HG03378 (cell line): Measurements from ENCODE around the gene COL12A1.

Experiments
- ATAC-seq: cut with Tn5 transposase; IDR thresholded peaks from one replicate; pipeline ENCODE4 v1.9.1; 2021; ENCODE audit warnings: mild to moderate bottlenecking, moderate library complexity; ENCODE audit not compliant: unreplicated experiment

COL12A1 gene

DNA sequence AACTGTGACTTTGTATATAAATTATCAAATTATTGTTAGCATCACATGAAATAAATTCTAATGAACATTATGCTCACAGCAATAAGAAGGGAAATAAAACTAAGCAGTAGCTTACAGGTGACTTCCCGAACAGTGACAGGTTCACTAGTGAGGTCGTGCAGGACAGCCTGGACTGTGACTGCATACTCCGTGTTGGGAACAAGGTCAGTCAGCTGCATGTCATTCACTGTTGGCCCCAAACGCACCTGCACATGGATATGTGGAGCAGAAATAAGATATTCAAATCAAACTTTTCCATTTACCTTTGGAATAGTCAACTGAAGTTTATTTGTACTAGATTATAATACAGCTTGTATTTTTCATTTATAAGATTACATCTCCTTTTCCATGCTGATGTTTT, 60.6 kb downstream of the COL12A1 start:
- no peak for ATAC-seq

DNA sequence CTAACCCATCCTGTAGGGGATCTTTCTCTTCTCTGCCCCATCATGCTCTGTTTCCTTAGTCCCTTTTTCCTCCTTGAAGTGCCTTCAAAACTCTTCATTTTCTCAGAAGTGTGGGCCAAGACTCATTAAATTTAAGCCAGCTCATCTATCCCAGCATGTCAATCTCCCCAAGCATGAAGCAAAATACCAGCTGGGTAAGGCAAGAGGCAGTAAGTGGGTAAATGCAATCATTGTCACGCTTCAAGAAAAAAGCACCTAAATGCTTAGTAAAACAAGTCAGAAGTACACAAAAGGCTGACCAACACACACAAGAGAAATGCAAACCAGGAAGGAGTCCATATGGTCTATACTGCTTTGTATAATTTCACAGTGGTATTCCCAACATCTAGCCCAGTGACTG, 61.5 kb downstream of the COL12A1 start:
- no peak for ATAC-seq

DNA sequence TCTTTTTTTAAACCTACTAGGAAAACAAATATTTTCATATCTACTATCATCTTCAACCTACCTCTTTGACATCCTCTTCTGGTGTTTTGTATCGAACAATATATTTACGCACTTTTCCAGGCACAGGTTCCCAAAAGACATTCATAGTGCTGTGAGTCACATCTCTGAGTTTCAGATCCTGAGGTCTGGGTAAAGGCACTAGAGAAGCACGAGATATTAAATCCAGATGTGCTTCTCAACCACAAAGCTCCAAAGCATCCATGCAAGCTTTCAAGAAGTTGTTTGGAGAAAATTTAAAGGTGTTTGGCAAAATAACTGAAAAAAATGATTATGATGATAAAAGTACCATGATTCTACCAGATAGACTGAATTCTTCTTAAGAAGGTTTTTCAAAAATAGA, 62.7 kb downstream of the COL12A1 start:
- ATAC-seq: no peak

DNA sequence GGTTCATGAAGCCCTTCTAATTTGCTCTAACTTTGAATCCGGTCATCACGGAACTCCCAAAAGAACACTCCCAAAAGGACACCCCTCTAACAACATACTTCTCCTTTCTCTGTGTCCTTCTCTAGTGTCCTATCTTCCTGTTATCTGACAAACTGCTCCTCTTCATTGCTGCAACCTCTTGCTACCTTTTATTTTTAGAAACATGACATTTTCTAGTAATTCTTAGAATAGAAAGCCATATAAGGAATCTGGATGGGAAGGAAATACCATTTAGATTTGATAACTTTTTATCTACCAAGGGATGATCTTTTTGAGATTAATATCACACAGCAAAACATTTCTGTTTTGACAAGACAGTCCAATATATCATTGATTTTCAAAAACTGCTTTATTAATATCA, 63.1 kb downstream of the COL12A1 start:
- ATAC-seq: no peak

DNA sequence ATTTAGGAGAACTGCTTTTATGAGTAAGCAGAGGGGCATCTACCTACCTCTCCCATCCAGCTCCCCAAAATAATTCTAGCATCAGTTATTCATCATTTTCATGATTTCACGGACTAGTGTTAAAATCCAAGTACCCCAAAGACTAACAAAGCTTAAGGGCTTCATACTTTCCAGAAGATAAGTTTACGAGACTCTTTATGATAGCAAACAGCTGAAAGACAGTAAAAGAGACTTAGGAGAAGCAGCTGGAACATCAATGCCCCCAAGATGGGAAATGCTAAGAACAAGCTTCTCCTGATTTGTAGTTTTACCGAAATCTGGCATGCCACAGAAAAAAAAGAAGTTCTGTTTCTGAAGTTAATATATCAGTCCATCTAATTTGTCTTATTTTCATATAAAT, 70.0 kb downstream of the COL12A1 start:
- ATAC-seq: no peak

DNA sequence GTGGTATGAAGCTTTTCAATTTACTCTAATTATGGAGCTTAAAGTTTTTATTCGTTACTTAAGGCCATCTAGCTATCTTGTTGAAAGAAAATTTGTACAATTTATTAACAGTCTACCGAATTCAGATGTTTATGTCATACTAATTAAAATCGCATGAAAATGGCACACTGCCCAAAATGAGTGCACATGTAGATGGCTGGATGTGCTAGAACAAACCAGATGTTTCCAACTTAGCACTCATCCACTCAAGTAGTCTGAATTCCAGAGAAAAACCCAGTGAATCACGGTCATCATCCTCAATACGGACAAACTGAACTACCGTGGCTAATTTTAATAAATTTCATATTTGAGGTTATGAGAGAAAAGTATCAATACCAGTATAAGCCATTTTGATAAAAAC, 70.4 kb downstream of the COL12A1 start:
- no peak for ATAC-seq

DNA sequence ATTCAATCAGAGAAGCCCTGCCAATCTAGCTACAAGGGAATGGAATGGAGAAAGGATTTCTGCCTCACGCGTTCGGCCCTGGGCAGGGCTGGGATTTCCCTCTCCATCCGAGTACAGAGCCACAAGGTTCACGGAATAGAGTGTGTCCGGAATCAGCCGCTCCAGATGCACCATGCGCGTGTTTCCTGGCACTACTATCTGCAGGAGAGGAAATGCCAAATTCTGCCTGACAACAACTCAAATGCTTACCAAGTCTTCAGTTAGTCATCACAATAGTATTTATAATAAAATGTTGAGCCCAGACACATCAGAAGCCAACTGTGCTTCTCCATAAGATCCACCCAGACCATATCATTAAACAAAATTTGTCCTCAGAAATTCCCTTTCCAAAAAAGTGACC, 75.1 kb downstream of the COL12A1 start:
- no peak for ATAC-seq

DNA sequence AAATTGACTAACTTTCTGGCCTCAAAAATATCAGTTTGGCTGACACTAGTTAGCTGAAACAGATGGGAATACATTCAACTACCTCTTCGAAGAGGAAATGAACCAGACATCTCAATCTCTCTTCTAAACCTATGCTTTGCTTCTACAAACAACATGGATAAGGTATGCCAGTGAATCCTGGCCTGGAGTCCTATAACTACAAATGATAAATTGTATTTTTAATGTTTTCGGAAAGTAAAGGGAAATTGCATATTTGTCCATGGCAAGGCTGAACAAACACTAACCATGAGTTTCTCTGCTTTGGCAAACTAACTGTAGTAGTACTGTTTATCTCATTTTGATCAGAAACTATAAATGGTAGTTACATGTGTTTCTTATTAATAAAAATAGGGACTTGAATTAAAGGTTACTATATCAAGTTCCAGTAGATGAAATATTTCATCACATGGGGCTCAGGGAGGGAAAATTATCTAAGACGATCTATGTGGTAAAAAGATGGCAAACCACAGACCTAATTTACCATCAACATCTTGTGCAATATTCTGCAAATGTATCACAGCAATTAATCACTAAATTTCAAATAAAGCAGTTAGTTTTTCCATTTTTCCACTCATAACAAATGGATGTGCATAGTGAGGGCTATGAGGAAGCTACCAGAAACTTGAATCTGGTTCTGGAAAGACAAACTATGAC, 76.8 kb downstream of the COL12A1 start:
- no peak for ATAC-seq

DNA sequence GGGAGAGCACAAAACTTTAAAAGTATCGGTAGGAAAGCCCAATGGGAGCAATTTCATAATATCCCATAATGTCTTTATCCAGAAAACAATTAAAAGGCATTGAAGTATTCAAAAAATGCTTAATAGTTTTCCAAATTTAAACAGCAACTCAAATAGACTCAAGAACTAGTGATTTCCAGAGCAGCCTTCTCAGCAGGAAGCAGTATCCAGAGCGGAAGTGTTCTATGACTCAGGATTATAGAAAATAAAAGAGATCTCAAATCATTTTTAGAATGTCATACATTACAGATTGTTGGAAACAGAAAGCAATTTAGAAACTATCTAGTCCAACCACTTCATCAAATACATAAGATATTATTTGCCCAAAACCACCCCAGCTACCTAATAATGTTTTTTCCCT, 79.3 kb downstream of the COL12A1 start:
- no peak for ATAC-seq

DNA sequence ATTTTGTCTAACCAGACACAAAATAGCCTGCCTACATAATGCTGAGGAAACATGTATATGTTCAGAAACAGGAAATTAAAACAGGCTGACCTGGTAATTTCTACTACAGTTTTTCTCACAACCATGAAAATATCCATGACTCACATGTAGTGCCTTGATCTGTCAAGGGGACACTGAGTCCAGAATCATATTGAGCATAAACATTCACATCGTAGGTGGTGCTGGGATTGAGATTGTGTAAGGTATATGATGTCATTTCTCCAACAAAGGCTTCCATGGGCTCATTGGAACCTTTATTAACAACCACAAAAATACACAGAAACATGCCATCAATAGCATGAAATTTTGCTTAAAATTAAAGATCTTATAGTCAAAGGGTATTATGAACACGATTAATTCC, 80.9 kb downstream of the COL12A1 start:
- ATAC-seq: no peak

DNA sequence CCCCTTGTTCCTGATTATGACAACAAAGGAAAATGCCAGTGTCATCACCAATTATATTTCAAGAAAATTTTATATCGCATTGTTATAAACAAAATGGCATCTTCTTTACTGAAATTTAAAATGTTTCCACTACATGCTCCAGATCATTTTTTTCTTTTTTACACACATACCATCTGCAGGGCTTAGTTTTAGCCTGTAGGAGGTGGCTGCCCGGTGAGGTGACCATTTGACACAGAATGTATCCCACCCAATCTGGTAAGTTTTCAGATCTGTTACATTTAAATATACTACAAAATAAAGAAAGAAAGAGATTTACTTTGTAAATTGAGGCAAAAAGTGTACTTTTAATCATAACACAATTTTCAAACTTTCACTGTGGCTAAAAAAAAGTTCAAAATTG, 81.8 kb downstream of the COL12A1 start:
- no peak for ATAC-seq

DNA sequence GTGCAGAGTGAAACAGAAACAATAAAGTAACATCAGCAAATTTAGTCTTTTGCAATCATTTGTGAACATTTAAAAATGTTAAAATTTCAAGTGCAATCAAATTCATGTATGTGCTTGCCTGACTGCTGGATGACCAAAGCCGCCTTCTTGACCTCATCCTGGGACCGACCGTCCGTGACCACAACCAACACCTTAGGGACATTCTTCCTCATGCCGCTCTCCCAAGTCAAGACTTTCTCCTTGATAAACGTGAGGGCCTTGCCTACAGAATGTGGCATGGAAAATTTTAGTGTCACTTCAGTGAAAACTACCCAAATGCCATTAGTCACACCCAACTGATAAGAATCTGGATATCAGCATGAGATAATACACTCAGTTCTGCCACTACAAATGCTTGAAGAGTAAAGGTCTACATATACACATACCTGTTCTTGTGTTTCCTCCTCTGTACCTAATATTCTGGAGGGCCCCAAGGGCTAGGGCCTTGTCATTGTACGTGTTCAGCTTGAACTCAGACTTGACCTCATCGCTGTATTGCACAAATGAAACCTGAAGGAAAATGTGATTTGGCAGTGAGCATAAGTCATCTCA, 86.8 kb downstream of the COL12A1 start:
- no peak for ATAC-seq

DNA sequence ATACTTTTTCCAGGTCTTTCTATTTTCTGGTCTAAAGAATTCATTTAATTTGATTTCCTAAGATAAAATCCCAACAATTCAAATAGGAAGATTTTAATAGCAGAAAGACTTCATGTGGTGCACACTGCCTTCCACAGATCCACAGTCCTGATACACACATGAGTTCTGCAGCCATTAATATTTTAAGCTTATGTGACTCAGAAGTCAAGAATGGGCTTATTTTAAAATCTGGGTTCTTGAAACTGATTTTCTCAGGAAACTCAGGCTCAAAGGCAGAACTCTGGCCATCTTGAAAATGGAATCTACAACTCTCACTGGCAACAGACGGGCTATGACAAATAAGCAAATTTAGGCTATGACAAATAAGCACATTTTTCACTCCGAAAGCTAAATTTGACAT, 88.2 kb downstream of the COL12A1 start:
- no peak for ATAC-seq

DNA sequence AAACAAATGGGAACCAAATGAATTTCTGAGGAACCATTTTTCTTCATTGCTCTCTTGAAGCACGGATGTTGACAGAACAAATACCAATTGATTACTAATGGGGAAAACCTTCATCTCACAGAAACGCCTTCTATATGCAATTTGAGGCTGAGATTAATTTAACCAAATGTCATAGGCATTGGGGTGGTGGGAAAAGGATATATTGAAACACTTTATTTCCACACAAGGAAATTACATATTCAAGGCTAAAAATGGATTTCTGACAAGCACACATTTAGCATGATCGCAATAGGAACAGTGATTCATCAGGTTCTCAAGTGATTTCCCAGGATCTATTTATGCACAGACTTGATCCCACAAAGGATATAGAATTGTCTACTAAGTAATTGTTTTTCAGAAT, 88.9 kb downstream of the COL12A1 start:
- no peak for ATAC-seq

DNA sequence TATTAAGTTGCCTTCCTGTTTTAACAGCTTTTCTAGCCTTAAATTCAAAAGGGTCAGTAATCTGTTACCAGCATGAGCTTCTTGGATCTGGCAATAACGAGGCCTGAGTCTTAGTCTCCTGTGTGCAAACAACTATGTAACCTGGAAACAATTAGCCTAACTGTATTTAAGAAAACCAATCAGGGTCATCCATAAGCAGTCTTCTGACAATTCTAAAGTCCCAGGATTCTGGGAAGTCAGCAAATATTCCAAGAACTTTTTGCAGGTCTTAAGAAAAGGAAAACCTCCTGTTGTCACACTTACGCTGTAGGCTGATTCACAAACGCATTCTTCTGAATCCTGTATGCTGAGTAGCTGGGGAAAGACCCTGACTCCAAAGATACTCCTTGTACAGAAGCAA, 90.4 kb downstream of the COL12A1 start:
- no peak for ATAC-seq

DNA sequence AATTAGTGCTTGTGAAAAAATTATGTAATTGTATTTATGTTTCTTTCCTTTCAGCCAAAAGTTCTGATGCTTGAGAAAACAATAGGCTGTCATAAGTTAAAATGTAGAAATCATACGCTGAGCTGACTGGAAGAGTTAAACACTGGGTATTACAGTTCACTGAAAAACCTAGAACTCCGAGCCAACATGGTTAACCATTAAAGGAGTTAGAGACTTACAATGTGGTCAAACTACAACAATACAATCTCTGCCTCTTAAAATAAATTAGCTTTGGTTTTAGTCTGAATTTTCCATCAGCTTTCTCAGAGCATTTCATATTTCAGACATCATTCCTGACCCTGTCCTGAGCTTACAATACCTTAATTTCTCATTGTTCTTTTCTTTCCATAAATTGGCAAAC, 91.0 kb downstream of the COL12A1 start:
- no peak for ATAC-seq

DNA sequence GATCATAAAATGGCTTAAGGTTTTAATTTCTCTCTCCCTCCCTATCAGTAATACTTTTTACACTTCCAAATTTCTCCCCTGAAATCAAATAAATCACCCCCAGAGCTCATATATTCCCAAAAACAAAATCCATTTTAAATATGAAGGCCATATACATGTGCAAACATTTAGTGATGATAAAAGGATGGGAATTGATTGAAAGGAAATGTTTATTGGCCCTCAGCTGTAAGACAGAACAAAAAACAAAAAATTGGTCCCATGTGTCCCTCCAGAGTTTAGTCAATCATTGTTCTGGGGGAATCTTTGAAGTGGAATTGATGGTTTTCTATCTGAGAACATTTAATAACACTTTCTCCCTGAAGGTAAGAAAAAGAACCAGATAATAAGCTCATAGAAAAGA, 91.7 kb downstream of the COL12A1 start:
- ATAC-seq: no peak

DNA sequence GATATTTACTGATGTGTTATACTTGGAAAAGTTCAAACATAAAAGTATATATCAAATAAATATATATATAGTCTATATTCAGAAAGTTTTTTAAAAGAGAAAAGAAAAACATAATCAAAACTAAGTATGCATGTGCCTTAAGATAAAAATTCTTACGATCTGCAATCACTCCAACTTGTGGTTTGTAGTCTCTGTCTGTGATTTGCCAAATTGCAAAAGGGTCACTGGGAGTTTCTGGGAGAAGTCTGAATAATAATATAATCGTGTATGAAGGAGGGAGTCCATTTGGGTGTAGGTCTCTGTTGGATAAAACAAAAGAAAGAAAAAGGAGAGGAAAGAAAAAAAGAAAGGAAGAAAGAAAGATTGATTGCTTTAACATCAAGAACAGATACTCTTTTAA, 92.4 kb downstream of the COL12A1 start:
- no peak for ATAC-seq

DNA sequence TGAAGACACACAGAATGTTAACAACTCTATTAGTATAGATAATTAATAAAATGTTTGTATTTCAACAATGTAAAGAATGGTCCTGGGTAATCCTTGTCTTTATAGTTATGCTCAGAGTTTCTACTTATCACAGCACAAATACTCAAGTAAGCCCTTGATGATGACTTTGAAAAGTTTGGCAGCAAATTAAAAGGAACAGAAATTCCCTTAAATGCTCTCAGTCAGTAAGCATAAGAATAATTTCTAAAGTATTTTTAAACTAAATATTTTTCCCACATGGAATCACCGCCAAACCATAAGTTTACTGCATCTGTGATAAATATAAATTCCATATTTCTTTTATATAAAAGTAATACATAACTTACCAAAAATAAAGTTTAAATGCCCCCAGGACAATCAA, 96.1 kb downstream of the COL12A1 start:
- ATAC-seq: no peak

DNA sequence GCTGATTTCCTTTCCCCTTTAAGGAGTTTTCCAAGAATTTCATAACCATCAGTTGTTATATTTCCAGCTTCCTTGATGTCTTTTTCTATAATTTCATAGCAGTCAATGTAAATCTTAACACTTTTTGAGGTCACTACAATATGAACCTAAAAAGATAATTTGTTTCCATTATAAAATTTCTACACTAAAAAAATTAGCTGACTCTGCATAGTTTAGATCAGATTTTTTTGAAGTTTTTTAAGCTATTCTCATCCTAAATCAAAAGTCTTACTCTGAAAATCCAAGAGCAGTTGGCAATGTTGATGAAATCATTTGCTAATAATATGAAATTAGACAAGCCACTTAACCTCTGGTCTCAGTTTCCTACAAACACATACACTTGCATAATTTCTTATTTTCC, 96.8 kb downstream of the COL12A1 start:
- ATAC-seq: no peak

DNA sequence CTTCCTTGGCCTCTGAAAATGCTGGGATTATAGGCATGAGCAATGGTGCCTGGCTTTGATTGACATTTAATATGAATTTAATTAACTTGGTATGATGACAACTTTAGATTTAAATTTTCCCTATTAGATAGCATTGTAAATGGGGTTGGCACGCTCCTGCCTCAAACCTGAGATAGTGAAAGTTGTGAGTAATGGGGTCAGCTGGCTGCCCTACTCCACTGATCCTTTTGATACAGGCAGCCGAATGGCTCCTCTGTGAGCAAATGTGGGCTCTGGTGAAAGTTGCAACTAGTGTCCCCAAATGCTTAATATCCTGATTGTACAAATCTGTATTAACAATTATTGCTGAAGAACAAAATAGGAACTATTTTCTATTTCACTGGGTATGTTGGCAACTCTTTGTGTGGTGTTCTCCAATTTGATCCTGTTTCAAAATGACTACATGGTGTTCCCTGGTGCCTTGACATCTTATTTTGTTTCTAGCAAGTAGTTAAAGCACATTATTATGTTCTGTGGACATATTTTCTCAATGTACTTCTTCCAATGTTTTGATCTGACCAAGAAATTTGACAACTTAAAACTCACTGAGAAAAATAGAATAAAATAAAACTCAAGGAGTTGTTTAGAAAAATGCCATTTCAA, 97.4 kb downstream of the COL12A1 start:
- no peak for ATAC-seq

DNA sequence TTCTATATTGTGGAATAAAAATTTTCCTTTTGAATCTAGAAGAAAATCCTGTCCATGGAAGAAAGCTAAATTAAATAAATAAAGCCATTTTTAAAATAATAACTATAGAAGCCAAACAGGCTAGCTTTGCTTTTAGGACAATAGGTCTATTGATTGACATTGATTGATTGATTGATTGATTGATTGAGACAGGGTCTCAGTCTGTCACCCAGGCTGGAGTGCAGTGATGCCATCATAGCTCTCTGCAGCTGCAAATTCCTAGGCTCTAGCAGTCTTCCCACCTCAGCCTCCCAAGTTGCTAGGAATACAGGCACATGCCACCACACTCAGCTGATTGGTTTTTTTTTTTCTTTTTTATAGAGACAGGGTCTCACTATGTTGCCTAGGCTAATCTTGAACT, 97.9 kb downstream of the COL12A1 start:
- ATAC-seq: no peak

DNA sequence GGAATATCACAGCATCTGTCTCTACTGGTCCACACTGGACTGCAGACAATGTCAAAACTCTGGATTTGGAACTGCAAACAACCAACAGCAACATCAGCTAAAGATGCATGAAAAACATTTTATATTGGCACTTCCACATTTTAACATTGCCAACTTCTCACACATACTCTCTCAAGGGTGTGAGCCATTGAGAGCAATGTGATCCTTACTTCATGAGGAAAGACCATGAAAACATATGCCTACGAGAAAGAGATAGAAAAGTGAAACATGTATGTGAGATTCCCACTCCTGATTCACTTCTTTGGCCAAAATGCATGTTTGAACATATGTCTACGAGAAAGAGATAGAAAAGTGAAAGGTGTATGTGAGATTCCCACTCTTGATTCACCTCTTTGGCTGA, 99.4 kb downstream of the COL12A1 start:
- no peak for ATAC-seq
